Fibroblast of peridontal ligament (primary cell): Measurements from ENCODE around the gene ISCA2.

Experiments
- DNase-seq: peaks from one replicate; pipeline ENCODE4 v3.0.0-alpha.2; 2010; ENCODE audit errors: extremely low read depth

The ISCA2 gene

GRCh38 chr14:74528406-74528805 is 34.8 kb downstream of the ISCA2 start:
- no peak for DNase-seq

GRCh38 chr14:74528886-74529285 is 35.3 kb downstream of the ISCA2 start:
- DNase-seq = no peak

GRCh38 chr14:74531006-74531405 is 37.4 kb downstream of the ISCA2 start:
- no peak for DNase-seq

- peak; percentile 60 for DNase-seq
Measured at GRCh38 chr14:74531467-74531866, 37.9 kb downstream of the ISCA2 start.

GRCh38 chr14:74532246-74532645 is 38.7 kb downstream of the ISCA2 start:
- no peak for DNase-seq

GRCh38 chr14:74533576-74533975 is 40.0 kb downstream of the ISCA2 start:
- DNase-seq = no peak

GRCh38 chr14:74535756-74536325 is 42.3 kb downstream of the ISCA2 start:
- DNase-seq = no peak

GRCh38 chr14:74536336-74536735 is 42.8 kb downstream of the ISCA2 start:
- DNase-seq = peak; percentile 29

- no peak for DNase-seq
Measured at GRCh38 chr14:74538411-74539391, 45.1 kb downstream of the ISCA2 start.

- no peak for DNase-seq
Measured at GRCh38 chr14:74539503-74539902, 45.9 kb downstream of the ISCA2 start.

- no peak for DNase-seq
Measured at GRCh38 chr14:74541225-74541624, 47.7 kb downstream of the ISCA2 start.

- no peak for DNase-seq
Measured at GRCh38 chr14:74542056-74542685, 48.6 kb downstream of the ISCA2 start.

GRCh38 chr14:74543771-74544438 is 50.3 kb downstream of the ISCA2 start:
- DNase-seq = no peak

- DNase-seq = no peak
Measured at GRCh38 chr14:74545386-74545785, 51.8 kb downstream of the ISCA2 start.

- no peak for DNase-seq
Measured at GRCh38 chr14:74546416-74546815, 52.9 kb downstream of the ISCA2 start.
